NT2/D1 (cell line): Measurements from ENCODE around the gene PHC1.

Source experiments
- DNase-seq: peaks from one replicate; pipeline ENCODE4 v3.0.0-alpha.2; 2011; ENCODE audit warnings: low read depth, low spot score
- H3K27me3 ChIP-seq: 2 replicates; pipeline ENCODE4 v1.6.0; 2011; ENCODE audit warnings: mild to moderate bottlenecking; ENCODE audit not compliant: insufficient read length, insufficient read depth
- H3K36me3 ChIP-seq: 2 replicates; pipeline ENCODE4 v1.6.1; 2011; ENCODE audit warnings: mild to moderate bottlenecking, low read length, mixed read lengths; ENCODE audit not compliant: insufficient read depth, insufficient read length
- H3K4me1 ChIP-seq: 2 replicates; pipeline ENCODE4 v1.5.1; 2011; ENCODE audit not compliant: insufficient read depth, insufficient read length
- H3K4me3 ChIP-seq: 2 replicates; pipeline ENCODE4 v1.5.1; 2011; ENCODE audit warnings: low read depth; ENCODE audit not compliant: insufficient read length
- H3K9ac ChIP-seq: 2 replicates; pipeline ENCODE4 v1.6.0; 2011; ENCODE audit warnings: low read depth; ENCODE audit not compliant: insufficient read length
- H3K9me3 ChIP-seq: 2 replicates; pipeline ENCODE4 v1.5.1; 2011; ENCODE audit warnings: mild to moderate bottlenecking, low read length; ENCODE audit not compliant: insufficient read depth
- SUZ12 ChIP-seq: IDR thresholded peaks from 2 replicates; pipeline ENCODE4 v1.6.1; 2011; ENCODE audit not compliant: insufficient read length, insufficient read depth; ENCODE audit errors: extremely low read depth
- YY1 ChIP-seq: IDR thresholded peaks from 2 replicates; pipeline ENCODE4 v1.6.1; 2011; ENCODE audit not compliant: insufficient read length, insufficient read depth
- ZNF274 ChIP-seq: IDR thresholded peaks from 2 replicates; pipeline ENCODE4 v1.6.1; 2011; ENCODE audit warnings: mild to moderate bottlenecking, low read depth, low read length

The PHC1 gene

GRCh38 chr12:8941691-8942478 lies 27.6 kb downstream of the PHC1 start:
- Histone ChIP-seq H3K9ac (no peak overlapping the region), H3K4me1 (no peaks in the 10 kb centered on the region), H3K4me3 (no peak overlapping the region), H3K27me3 (no peaks in the 10 kb centered on the region), H3K36me3 (peaks cover 80% of the 10 kb centered on the region), H3K9me3 (no peaks in the 10 kb centered on the region)
- DNase-seq: no peak
- TF ChIP-seq SUZ12: no peak
- no peak for TF ChIP-seq YY1
- TF ChIP-seq ZNF274: no peak

GRCh38 chr12:8943565-8944186 lies 29.4 kb downstream of the PHC1 start:
- no peak overlapping the region for H3K9ac ChIP-seq
- TF ChIP-seq ZNF274 (no peak), YY1 (no peak), SUZ12 (no peak)
- H3K4me3 ChIP-seq: no peak overlapping the region
- no peaks in the 10 kb centered on the region for H3K27me3 ChIP-seq
- peaks cover 71% of the 10 kb centered on the region for H3K36me3 ChIP-seq
- H3K9me3 ChIP-seq: no peaks in the 10 kb centered on the region
- no peaks in the 10 kb centered on the region for H3K4me1 ChIP-seq
- no peak for DNase-seq

DNA sequence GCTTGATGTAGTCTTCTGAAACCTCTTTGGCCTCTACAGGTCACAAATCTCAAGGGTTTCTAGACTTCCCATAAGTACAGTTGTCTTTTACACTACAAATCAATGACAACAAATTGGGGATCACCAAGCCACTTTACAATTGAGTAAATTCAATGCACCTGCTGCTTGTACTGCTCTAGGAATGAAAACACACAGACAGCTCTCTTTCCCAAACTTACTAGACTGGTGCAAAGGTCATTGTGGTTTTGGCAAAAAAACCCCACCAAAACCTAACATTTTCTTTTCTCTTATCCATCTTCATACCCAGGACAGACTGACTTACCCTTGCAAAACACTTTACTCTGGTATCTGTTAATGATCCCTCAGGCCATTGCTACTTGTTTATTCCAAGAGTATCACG lies 32.4 kb downstream of the PHC1 start:
- peaks cover 59% of the 10 kb centered on the region for H3K36me3 ChIP-seq
- H3K27me3 ChIP-seq: no peaks in the 10 kb centered on the region
- no peak overlapping the region for H3K9ac ChIP-seq
- TF ChIP-seq YY1: no peak
- TF ChIP-seq ZNF274: no peak
- no peak for TF ChIP-seq SUZ12
- DNase-seq: no peak
- no peak overlapping the region for H3K4me3 ChIP-seq
- no peaks in the 10 kb centered on the region for H3K4me1 ChIP-seq
- H3K9me3 ChIP-seq: no peaks in the 10 kb centered on the region

- Histone ChIP-seq H3K4me1 (no peaks in the 10 kb centered on the region), H3K27me3 (no peaks in the 10 kb centered on the region), H3K9me3 (peaks cover 6% of the 10 kb centered on the region; the same call in 1 of the 2 replicates), H3K36me3 (peaks cover 49% of the 10 kb centered on the region), H3K4me3 (peak overlapping the region; percentile 91), H3K9ac (no peak overlapping the region)
- TF ChIP-seq YY1 (no peak), SUZ12 (no peak), ZNF274 (no peak)
- DNase-seq: no peak
These were observed 33.4 kb downstream of the PHC1 start for GRCh38 chr12:8947737-8948136.

DNA sequence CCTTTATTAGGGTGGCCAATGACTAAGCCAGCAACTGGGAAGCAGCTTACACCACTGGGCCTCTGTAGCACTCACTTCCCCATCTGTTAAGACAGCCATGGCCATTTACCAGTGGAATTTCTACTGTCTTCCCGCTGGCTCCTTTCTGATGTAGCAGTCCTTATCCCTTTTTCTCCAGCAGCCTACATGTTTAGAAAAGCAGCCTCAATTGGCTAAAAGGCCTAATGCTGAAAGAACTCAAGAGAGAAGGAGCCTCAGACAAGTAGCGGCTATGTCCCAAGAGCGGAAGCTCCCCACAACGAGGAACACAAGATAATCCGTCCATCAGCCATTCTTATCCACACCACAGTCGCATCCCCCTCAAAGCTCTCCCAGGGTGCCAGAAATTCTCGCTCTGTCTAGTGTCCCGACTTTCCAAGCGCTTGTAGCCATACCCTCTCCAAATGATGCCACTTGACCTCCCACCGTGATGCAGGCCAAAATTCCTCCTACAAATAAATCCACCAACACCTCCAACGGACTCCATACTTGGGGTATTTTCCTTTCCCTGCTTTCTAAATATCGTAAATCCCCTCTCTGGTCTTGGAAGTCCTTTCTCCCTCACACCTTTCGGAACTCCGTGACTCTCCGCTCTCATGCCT lies 34.5 kb downstream of the PHC1 start:
- Histone ChIP-seq H3K27me3 (no peaks in the 10 kb centered on the region), H3K9me3 (peaks cover 17% of the 10 kb centered on the region), H3K9ac (peak overlapping the region; percentile 92), H3K4me3 (peak overlapping the region; percentile 91), H3K4me1 (no peaks in the 10 kb centered on the region), H3K36me3 (peaks cover 46% of the 10 kb centered on the region)
- TF ChIP-seq SUZ12 (no peak), ZNF274 (no peak), YY1 (no peak)
- peak; percentile 55 for DNase-seq

DNA sequence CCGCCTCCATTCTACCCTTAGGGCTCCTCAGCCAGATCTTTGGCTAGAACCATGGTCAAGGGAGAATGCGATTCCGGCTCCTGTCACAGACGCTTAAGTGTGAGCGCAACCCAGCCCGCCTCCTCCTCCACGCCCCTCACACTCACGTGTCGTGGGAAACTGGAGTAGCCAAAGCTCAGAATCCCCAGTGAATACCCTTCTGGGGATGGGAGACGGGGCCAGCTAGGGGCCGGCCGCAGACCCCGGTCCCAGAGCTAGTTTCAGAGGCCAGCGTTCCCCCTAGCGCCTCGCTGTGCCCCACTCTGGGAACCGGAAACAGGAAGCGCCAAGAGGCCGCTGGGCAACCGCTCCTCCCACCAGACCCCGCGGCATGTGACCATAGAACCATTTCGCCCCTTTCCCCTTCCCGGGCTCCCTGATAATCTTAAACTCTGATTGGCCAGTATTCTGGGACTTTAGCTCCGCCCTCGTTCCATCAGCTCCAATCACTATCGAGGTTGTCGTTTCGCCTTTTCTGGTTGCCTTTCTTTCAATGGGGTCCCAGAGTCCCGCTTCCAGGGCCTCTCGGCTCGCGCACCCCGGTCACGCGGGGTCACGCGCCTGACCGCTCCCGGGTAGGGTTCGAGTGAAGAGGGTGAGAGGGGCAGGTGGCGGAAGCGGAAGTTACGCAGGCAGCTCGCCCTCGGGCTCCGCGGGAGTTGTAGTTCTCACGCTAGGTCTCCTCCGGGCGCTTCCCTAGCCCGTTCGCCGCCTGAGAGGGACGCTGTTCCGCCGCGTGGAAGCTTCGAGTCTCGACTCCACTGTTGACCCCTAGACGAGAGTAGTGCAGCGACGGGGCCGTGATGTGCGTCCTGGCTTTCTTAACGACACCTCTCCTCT lies 35.3 kb downstream of the PHC1 start, which contains the start of gene M6PR:
TSS of gene M6PR (minus strand) at position 304 of the 879 bp plus-strand sequence. CDS start 3,241 bp downstream, outside the sequence.
- peak; percentile 100 for DNase-seq
- Histone ChIP-seq H3K9ac (peak within 1 kb of the TSS; percentile 92), H3K4me1 (no peaks in the 10 kb centered on the region), H3K27me3 (no peaks in the 10 kb centered on the region), H3K9me3 (peaks cover 25% of the 10 kb centered on the region), H3K36me3 (peaks cover 40% of the 10 kb centered on the region), H3K4me3 (peak within 1 kb of the TSS; percentile 91)
- no peak for TF ChIP-seq YY1
- no peak for TF ChIP-seq ZNF274
- no peak for TF ChIP-seq SUZ12
